SK-N-SH (cell line): Measurements from ENCODE around the gene LRRIQ4. TPM values are rescaled to one million over a fixed set of nuclear protein-coding genes. Genes with fewer than 3 reads are reported as not detected.

ENCODE experiments used
- CTCF ChIA-PET: fragments of 300-600, 350-600 bp; formaldehyde crosslinking; extraction: SDS; loops from one replicate; lab custom pipeline; 2021; lab: Yijun Ruan, JAX
- POLR2A ChIA-PET: fragments of 350-600 bp; sonication (Branson Sonifier 250); formaldehyde crosslinking; extraction: SDS; loops from one replicate; lab custom pipeline; 2020; ENCODE audit warnings: antibody characterized with exemption, inconsistent platforms; lab: Yijun Ruan, JAX
- DNase-seq: peaks from one replicate; pipeline ENCODE4 v3.0.0; 2012
- H2AFZ ChIP-seq: fragments of 200-600 bp; sonication (generic); 2 replicates; pipeline ENCODE4 v1.8.1; 2016; ENCODE audit warnings: antibody characterized with exemption, mild to moderate bottlenecking, low read depth
- H3F3A ChIP-seq: fragments of 200-600 bp; sonication (generic); replicated peaks from 2 replicates; pipeline ENCODE3; 2016; ENCODE audit warnings: antibody characterized with exemption, mild to moderate bottlenecking; ENCODE audit not compliant: insufficient read depth
- H3K27ac ChIP-seq, 2 experiments: fragments of 200-500 bp in 1 of 2; fragments of 200-600 bp in 1 of 2; sonication (Bioruptor generic) in 1 of 2; sonication (generic), shearing (Covaris generic) in 1 of 2; 2 replicates each; pipeline versions ENCODE4 v1.5.1 to v1.6.1; 2014 to 2016; ENCODE audit warnings: low read depth in 2 of 2, inconsistent platforms in 1 of 2, low read length in 1 of 2, mild to moderate bottlenecking in 1 of 2, mixed read lengths in 1 of 2
- H3K27me3 ChIP-seq: fragments of 200-600 bp; sonication (generic), shearing (Covaris generic); 2 replicates; pipeline ENCODE4 v1.6.1; 2016; ENCODE audit warnings: mixed run types; ENCODE audit not compliant: insufficient read depth
- H3K36me3 ChIP-seq, 2 experiments: fragments of 200-500 bp in 1 of 2; fragments of 200-600 bp in 1 of 2; sonication (Bioruptor generic) in 1 of 2; sonication (generic) in 1 of 2; replicated peaks in 1 of 2; 2 replicates each; pipeline versions ENCODE3 to v1.5.1; 2014 to 2016; ENCODE audit warnings: low read length in 1 of 2, mild to moderate bottlenecking in 1 of 2; ENCODE audit not compliant: insufficient read depth in 2 of 2, control insufficient read depth in 1 of 2
- H3K4me1 ChIP-seq, 2 experiments: fragments of 200-500 bp in 1 of 2; fragments of 200-600 bp in 1 of 2; sonication (Bioruptor generic) in 1 of 2; sonication (generic), shearing (Covaris generic) in 1 of 2; 2 replicates each; pipeline versions ENCODE4 v1.5.1 to v1.6.1; 2014 to 2016; ENCODE audit warnings: low read depth in 1 of 2, low read length in 1 of 2, mixed run types in 1 of 2; ENCODE audit not compliant: insufficient read depth in 2 of 2, control insufficient read depth in 1 of 2
- H3K4me2 ChIP-seq: fragments of 200-600 bp; sonication (generic), shearing (Covaris generic); 2 replicates; pipeline ENCODE4 v1.6.1; 2017; ENCODE audit warnings: mixed run types
- H3K4me3 ChIP-seq, 2 experiments: fragments of 200-500 bp in 1 of 2; fragments of 200-600 bp in 1 of 2; sonication (Bioruptor generic) in 1 of 2; sonication (generic), shearing (Covaris generic) in 1 of 2; 2 replicates each; pipeline versions ENCODE4 v1.5.1 to v1.8.1; 2014 to 2016; ENCODE audit warnings: low read depth in 2 of 2, inconsistent platforms in 1 of 2, low read length in 1 of 2, mild to moderate bottlenecking in 1 of 2, mixed read lengths in 1 of 2, moderate library complexity in 1 of 2
- H3K79me2 ChIP-seq: fragments of 200-600 bp; sonication (generic); 2 replicates; pipeline ENCODE4 v1.8.1; 2017; ENCODE audit warnings: mild to moderate bottlenecking; ENCODE audit not compliant: insufficient read depth
- H3K9ac ChIP-seq: fragments of 200-600 bp; sonication (generic); 2 replicates; pipeline ENCODE4 v1.6.1; 2017; ENCODE audit warnings: mixed run types
- H3K9me2 ChIP-seq: fragments of 200-600 bp; sonication (generic); 2 replicates; pipeline ENCODE4 v1.6.1; 2017; ENCODE audit warnings: mixed run types
- H3K9me3 ChIP-seq: fragments of 200-600 bp; sonication (generic); 2 replicates; pipeline ENCODE4 v1.6.1; 2017; ENCODE audit warnings: mixed run types, mild to moderate bottlenecking, moderate library complexity
- H4K20me1 ChIP-seq: fragments of 200-600 bp; sonication (generic); 2 replicates; pipeline ENCODE4 v1.6.1; 2017; ENCODE audit warnings: mild to moderate bottlenecking, mixed run types; ENCODE audit not compliant: insufficient read depth
- CHD2 ChIP-seq: fragments of 150-350 bp; IDR thresholded peaks from 2 replicates; pipeline ENCODE4 v1.6.1; 2018; ENCODE audit warnings: low read length; ENCODE audit not compliant: partially characterized antibody
- EP300 ChIP-seq, 2 experiments: IDR thresholded peaks; 2 replicates each; pipeline versions ENCODE4 v1.4.0 to v1.6.1; 2012; ENCODE audit warnings: borderline replicate concordance in 1 of 2, low read depth in 1 of 2, low read length in 1 of 2
- EZH2phosphoT487 ChIP-seq: fragments of 200-600 bp; sonication (generic); IDR thresholded peaks from 2 replicates; pipeline ENCODE4 v1.6.1; 2017; ENCODE audit warnings: low read depth, mixed run types, mild to moderate bottlenecking, antibody characterized with exemption, moderate library complexity, borderline replicate concordance
- FOSL2 ChIP-seq: IDR thresholded peaks from 2 replicates; pipeline ENCODE4 v1.4.0; 2012; ENCODE audit warnings: low read depth, mild to moderate bottlenecking, moderate library complexity, borderline replicate concordance
- FOXJ3 ChIP-seq: sonication (generic); formaldehyde crosslinking; IDR thresholded peaks from 2 replicates; pipeline ENCODE4 v1.5.1; 2020; ENCODE audit warnings: mild to moderate bottlenecking, missing genetic modification reagents
- FOXM1 ChIP-seq: IDR thresholded peaks from 2 replicates; pipeline ENCODE4 v1.4.0; 2012; ENCODE audit warnings: low read depth, mild to moderate bottlenecking
- GABPA ChIP-seq: IDR thresholded peaks from 2 replicates; pipeline ENCODE4 v1.4.0; 2012; ENCODE audit warnings: low read depth, mild to moderate bottlenecking
- GATA2 ChIP-seq: sonication (generic); formaldehyde crosslinking; IDR thresholded peaks from 2 replicates; pipeline ENCODE4 v1.5.0; 2020; ENCODE audit warnings: mild to moderate bottlenecking, missing genetic modification reagents
- JUND ChIP-seq: IDR thresholded peaks from 2 replicates; pipeline ENCODE4 v1.4.0; 2012
- MEF2A ChIP-seq: IDR thresholded peaks from 2 replicates; pipeline ENCODE4 v1.4.0; 2012; ENCODE audit warnings: low read depth, borderline replicate concordance
- MXI1 ChIP-seq: IDR thresholded peaks from 2 replicates; pipeline ENCODE4 v1.6.1; 2012; ENCODE audit warnings: mild to moderate bottlenecking, low read depth, low read length, improper control_type of control experiment
- NFIC ChIP-seq: IDR thresholded peaks from 2 replicates; pipeline ENCODE4 v1.4.0; 2012; ENCODE audit warnings: borderline replicate concordance
- NRF1 ChIP-seq: IDR thresholded peaks from 2 replicates; pipeline ENCODE4 v1.6.1; 2012; ENCODE audit warnings: low read depth, mild to moderate bottlenecking, low read length
- RAD21 ChIP-seq: IDR thresholded peaks from 2 replicates; pipeline ENCODE4 v1.6.1; 2012; ENCODE audit warnings: mild to moderate bottlenecking, low read length
- RCOR1 ChIP-seq: fragments of 150-350 bp; IDR thresholded peaks from 2 replicates; pipeline ENCODE4 v1.6.1; 2017; ENCODE audit warnings: antibody characterized with exemption, low read length
- RXRA ChIP-seq: IDR thresholded peaks from 2 replicates; pipeline ENCODE4 v1.4.0; 2012; ENCODE audit warnings: low read depth, mild to moderate bottlenecking, borderline replicate concordance
- SIN3A ChIP-seq: IDR thresholded peaks from 2 replicates; pipeline ENCODE4 v1.6.1; 2012; ENCODE audit warnings: low read depth, mild to moderate bottlenecking, low read length, moderate library complexity, borderline replicate concordance
- SMC3 ChIP-seq: IDR thresholded peaks from 2 replicates; pipeline ENCODE4 v1.6.1; 2012; ENCODE audit warnings: low read depth, low read length, improper control_type of control experiment
- TCF12 ChIP-seq: IDR thresholded peaks from 2 replicates; pipeline ENCODE4 v1.4.0; 2012
- TEAD4 ChIP-seq: IDR thresholded peaks from 2 replicates; pipeline ENCODE4 v1.4.0; 2012; ENCODE audit warnings: mild to moderate bottlenecking, borderline replicate concordance; ENCODE audit not compliant: insufficient read depth
- YY1 ChIP-seq: IDR thresholded peaks from 2 replicates; pipeline ENCODE4 v1.4.0; 2012; ENCODE audit warnings: low read depth, mild to moderate bottlenecking
- WGBS: methylation state at CpG from one replicate; pipeline ENCODE4 v1.1.6; 2017; ENCODE audit warnings: low lambda C conversion rate; 5-methylcytosine and 5-hydroxymethylcytosine counted together
- polyA plus RNA-seq, 3 experiments: library from polyadenylated mRNA; depleted of rRNA; stranded (reverse); fragments of >200 nt; gene quantifications; 2 replicates each; pipeline ENCODE4 v1.2.3, GENCODE V29; 2012
- TF ChIP-seq, protein P1 (sequence below): IDR thresholded peaks from 2 replicates; pipeline ENCODE4 v1.4.0; 2012; ENCODE audit warnings: low read depth, borderline replicate concordance
- TF ChIP-seq, protein P2 (sequence below): fragments of 150-350 bp; IDR thresholded peaks from 2 replicates; pipeline ENCODE4 v1.6.1; 2016; ENCODE audit warnings: mild to moderate bottlenecking, low read depth, low read length
- TF ChIP-seq, protein P3 (sequence below): IDR thresholded peaks from 2 replicates; pipeline ENCODE4 v1.4.0; 2012; ENCODE audit warnings: low read depth
- TF ChIP-seq, protein P4 (sequence below): IDR thresholded peaks from 2 replicates; pipeline ENCODE4; 2012

The LRRIQ4 gene
- polyA plus RNA-seq, 1 of the 3 experiments (the other 2 are of a cell fraction) = not detected

DNA sequence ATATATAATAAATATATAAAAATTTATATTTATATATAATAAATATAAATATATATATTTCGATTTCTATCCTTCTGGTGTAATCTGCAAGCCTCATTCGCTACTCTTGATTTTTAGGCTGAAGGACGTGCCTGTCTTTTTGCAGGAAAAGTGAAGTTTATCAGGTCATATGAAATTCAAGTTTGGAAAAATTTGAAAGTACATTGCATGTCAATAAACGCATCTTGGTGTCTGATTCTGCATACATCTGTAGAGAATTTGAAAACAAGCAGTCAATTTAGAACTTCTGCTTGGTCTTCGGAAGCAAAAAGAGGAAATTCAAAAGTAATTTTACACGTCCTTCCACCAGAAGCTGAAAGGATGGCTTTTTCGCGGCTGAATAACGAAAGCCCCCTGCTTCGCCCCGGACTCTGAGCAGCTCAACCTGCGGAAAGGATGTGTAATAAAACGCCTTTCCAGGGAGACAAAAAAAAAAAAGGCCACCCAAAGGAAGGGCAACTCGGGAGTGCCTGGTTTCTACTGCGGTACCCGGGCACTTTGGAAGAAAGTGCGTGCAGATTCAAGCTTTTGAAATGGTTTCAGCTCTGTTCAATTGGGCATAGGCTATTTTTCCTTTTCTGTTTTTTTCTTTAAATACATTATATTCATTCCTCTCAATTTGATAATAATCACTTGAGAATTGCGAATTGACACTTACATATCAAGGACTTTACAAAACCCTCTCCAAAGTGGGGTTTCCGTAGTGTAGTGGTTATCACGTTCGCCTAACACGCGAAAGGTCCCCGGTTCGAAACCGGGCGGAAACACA lies 41.0 kb upstream of the LRRIQ4 start (continued):
- TF ChIP-seq RCOR1 (no peak), GATA2 (CRISPR knock-in tag) (peak; percentile 72), NFIC (no peak), NRF1 (no peak), GABPA (no peak), RXRA (no peak), SIN3A (no peak), TEAD4 (peak; percentile 89; the same call in 1 of the 2 replicates), CHD2 (peak; percentile 6), FOXM1 (no peak), EZH2phosphoT487 (no peak)
- TF ChIP-seq, protein P1, sequence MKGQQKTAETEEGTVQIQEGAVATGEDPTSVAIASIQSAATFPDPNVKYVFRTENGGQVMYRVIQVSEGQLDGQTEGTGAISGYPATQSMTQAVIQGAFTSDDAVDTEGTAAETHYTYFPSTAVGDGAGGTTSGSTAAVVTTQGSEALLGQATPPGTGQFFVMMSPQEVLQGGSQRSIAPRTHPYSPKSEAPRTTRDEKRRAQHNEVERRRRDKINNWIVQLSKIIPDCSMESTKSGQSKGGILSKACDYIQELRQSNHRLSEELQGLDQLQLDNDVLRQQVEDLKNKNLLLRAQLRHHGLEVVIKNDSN = no peak

DNA sequence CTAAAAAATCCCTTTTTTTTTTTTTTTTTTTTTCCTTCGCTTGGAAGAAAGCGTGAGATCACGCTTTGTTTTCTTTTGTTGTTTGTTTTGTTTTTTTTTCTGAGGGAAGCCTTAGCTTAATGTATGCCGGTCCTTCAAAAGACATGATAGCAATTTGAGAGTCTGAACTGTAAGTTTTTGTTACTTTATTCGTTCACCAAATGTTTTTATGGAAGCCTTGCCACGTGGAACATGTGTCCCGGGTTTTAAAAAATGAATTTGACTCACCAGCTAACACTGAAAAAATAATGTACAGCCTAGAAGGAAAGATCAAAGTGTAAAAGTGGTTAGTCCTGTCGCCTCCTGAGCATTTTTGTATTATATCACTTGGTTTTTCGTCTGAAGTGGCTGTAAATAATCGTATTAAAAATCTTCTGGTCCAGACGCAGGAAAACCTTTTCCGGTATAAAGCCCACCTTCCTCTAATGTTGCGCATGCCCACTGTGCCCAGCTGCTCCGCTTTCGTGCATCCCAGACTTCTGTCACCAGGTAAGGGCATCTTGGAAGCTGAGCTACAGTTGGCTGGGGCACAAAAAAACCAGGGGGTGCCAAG lies 40.3 kb upstream of the LRRIQ4 start:
- Histone ChIP-seq H3K4me1 (peaks cover 4 to 10% of the 10 kb centered on the region in 2 experiments; a peak in 3 of 4 replicates), H3K79me2 (peaks cover 42% of the 10 kb centered on the region), H3K9ac (peak overlapping the region; percentile 92), H3K36me3 (peaks cover 27 to 32% of the 10 kb centered on the region in 2 experiments), H3K27me3 (no peaks in the 10 kb centered on the region), H3K9me3 (no peaks in the 10 kb centered on the region), H2AFZ (peak overlapping the region; percentile 100), H3K4me2 (peak overlapping the region; percentile 93), H3K4me3 (peak overlapping the region; percentile 100), H3F3A (peaks cover 38% of the 10 kb centered on the region), H3K9me2 (no peaks in the 10 kb centered on the region), H3K27ac (peak overlapping the region; percentile 96 to 99), H4K20me1 (0 out of 2 replicates have a peak, but pooled peaks cover 4% of the 10 kb centered on the region)
- DNase-seq = peak; percentile 78
- ChIA-PET POLR2A (interaction anchor here (0.6 to 1.7 kb wide), 4 partner anchors 37 to 1080 kb away, joined by 3 to 13 read pairs (median 5); partner anchors contain the start of genes LRRC34 and LRRIQ4), CTCF (interaction anchor here (0.9 to 3.1 kb wide), 3 partner anchors 9 to 103 kb away, joined by 3 to 13 read pairs (median 3); no protein-coding TSS in a partner anchor)
- WGBS = 1% methylated on average over 15 of the region's 15 CpGs
- TF ChIP-seq JUND = no peak
- TF ChIP-seq EP300 (IDR thresholded peaks at IDR 0.05; ENCODE audit: borderline replicate concordance in 1 of 2, low read depth in 1 of 2, low read length in 1 of 2) = peak in 1 of 2 experiments; percentile 52; a peak in 1 of 4 replicates
- no peak for TF ChIP-seq MEF2A
- TF ChIP-seq TCF12 = no peak
- TF ChIP-seq, protein P2, sequence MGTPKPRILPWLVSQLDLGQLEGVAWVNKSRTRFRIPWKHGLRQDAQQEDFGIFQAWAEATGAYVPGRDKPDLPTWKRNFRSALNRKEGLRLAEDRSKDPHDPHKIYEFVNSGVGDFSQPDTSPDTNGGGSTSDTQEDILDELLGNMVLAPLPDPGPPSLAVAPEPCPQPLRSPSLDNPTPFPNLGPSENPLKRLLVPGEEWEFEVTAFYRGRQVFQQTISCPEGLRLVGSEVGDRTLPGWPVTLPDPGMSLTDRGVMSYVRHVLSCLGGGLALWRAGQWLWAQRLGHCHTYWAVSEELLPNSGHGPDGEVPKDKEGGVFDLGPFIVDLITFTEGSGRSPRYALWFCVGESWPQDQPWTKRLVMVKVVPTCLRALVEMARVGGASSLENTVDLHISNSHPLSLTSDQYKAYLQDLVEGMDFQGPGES = no peak
- peak; percentile 94; the same call in 1 of the 2 replicates for TF ChIP-seq MXI1
- TF ChIP-seq, protein P3, sequence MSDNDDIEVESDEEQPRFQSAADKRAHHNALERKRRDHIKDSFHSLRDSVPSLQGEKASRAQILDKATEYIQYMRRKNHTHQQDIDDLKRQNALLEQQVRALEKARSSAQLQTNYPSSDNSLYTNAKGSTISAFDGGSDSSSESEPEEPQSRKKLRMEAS = peak; percentile 96
- no peak for TF ChIP-seq RXRA
- TF ChIP-seq NRF1 = peak; percentile 86
- TF ChIP-seq SMC3 = no peak
- TF ChIP-seq EZH2phosphoT487 = no peak
- no peak for TF ChIP-seq FOSL2
- TF ChIP-seq, protein P4, sequence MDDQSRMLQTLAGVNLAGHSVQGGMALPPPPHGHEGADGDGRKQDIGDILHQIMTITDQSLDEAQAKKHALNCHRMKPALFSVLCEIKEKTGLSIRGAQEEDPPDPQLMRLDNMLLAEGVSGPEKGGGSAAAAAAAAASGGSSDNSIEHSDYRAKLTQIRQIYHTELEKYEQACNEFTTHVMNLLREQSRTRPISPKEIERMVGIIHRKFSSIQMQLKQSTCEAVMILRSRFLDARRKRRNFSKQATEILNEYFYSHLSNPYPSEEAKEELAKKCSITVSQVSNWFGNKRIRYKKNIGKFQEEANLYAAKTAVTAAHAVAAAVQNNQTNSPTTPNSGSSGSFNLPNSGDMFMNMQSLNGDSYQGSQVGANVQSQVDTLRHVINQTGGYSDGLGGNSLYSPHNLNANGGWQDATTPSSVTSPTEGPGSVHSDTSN = no peak
- TF ChIP-seq SIN3A = no peak
- TF ChIP-seq FOXJ3 = no peak
- no peak for TF ChIP-seq FOXM1
- 0 out of 2 replicates have a peak, but pooled peaks have one; percentile 43 for TF ChIP-seq YY1
- no peak for TF ChIP-seq RAD21
